ENCODE measurements around the gene RAB23.
"Not testable (repeated sequence)": the region's sequence is repeated elsewhere in the genome, so short reads cannot be mapped to it uniquely, and the experiment has no call there.

RAB23 gene

GRCh38 chr6:57221936-57222742 lies at the start of gene RAB23:
Gene RAB23, minus strand, starts transcription at chr6:57222307. Its CDS starts 11,927 bp downstream, at chr6:57210380.
- DNase-seq, result peak; percentile 85

GRCh38 chr6:57268294-57268640 lies 46.2 kb upstream of the RAB23 start:
- DNase-seq, result no peak

DNA sequence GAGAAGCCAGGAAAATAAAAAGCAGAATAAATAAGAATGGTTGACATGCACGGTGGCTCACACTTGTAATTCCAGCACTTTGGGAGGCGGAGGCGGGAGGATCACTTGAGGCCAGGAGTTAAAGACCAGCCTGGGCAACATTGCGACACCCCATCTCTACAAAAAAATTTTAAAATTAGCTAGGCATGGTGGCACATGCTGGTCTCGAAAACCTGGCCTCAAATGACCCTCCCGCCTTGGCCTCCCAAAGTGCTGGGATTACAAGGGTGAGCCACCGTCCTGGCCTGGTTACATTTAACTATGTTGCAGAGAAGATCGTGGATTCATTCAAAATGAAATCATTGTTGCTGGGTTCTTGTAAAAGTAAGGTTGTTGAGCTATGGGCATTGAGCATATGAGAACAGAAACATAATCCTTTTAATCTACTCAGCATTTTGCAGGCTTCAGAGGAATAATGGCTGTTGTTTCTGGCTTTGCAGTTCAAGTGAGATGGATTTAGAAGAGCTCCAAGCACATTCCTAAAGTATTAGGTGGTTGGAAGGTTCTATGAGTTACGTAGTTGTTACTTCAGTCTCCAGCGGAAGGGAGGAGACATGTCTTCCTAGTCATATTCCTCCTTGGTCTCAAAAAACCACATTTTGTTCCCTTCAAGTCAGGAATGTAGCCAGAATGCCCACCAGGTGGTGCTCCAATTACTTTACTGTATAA lies 45.6 kb upstream of the RAB23 start:
- DNase-seq, result peak; percentile 47

GRCh38 chr6:57265755-57266221 lies 43.7 kb upstream of the RAB23 start:
- peak; percentile 74 for DNase-seq

- no peak for DNase-seq
Measured at GRCh38 chr6:57263739-57264138, 41.6 kb upstream of the RAB23 start.

DNA sequence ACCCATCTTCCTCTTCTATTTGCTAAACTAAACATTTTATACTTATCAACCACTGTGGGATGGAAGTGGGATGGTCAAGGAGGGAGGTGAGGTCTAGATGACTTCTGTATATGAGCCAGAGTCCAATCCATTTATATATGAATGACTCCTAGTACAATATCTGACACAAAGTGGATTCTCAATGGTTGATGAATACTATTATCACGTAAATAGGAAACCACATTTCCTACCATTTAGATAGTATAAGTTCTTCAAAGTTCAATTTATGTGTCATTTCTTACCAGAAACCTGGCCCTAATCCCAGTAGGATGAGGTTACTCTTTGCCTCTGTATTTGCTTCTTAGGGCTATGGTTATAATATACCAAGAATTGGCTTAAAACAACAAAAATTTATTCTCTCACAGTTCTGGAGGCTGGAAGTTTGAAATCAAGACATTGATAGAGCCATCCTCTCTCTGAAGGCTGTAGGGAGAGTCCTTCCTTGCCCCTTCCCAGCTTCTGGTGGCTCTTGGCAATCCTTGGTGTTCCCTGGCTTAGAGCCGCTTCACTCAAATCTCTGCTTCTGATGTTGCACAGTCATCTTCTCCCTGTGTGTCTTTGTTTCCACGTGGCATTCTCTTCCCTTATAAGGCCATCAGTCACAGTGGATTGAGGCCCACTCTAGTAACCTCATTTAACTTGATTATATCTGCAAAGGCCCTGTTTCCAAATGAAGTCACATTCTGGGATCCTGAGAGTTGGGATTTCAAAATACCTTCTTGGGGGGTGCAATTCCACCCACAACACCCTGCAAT lies 41.0 kb upstream of the RAB23 start:
- no peak for DNase-seq

- no peak for DNase-seq
Measured at GRCh38 chr6:57262488-57262887, 40.4 kb upstream of the RAB23 start.

GRCh38 chr6:57261926-57262325 lies 39.8 kb upstream of the RAB23 start:
- DNase-seq, result no peak

DNA sequence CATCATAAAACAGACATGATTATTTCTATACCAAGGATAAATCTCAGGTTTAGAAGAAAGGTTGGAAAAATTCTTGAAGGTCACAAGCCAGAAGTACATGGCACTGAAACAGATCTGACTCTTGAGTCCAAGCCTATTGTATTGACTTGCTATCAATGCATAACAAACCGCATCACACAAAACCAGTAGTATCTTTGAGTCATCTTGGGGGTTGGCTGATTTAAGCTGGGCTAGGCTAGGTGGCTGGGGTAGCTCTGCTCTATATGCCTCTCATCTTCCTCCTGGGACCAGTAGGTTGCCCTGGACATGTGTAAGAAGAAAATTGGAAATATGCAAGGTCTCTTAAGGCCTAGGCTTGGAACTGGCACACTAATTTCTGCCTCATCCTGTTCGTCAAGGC lies 37.0 kb upstream of the RAB23 start:
- no peak for DNase-seq

DNA sequence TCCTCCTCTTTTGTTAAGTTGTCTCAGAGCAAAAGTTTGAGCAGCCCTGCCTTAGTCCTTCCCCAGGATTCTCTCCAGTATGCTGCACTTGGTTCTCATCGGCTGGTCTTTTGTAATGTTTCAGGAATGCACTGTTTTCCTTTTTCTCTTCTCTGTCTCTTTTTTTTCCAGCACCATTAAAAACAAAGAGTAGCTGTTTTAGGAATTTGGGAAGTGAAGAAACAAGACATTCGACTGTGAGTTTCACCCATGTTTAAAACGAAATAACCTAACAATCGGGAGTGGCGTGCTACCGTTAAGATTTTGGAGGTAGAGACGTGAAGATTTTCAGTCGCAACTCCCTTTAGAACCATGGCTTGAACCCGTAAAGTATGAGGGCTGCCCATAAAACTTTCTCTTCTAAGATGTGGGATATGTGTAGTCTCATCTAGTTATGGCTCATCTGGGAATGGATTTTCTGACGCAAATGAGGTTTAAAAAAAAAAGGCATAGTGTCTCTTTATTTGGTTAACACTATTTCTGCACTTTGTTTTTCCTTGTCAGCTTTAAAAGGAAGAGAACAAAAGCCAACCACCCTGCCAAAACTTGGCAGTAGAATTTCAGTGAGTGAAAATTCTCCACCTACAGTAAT lies 35.9 kb upstream of the RAB23 start:
- DNase-seq, result no peak

- no peak for DNase-seq
Measured at GRCh38 chr6:57256541-57256940, 34.4 kb upstream of the RAB23 start.

- DNase-seq, result no peak
Measured at GRCh38 chr6:57255451-57256169, 33.5 kb upstream of the RAB23 start.

DNA sequence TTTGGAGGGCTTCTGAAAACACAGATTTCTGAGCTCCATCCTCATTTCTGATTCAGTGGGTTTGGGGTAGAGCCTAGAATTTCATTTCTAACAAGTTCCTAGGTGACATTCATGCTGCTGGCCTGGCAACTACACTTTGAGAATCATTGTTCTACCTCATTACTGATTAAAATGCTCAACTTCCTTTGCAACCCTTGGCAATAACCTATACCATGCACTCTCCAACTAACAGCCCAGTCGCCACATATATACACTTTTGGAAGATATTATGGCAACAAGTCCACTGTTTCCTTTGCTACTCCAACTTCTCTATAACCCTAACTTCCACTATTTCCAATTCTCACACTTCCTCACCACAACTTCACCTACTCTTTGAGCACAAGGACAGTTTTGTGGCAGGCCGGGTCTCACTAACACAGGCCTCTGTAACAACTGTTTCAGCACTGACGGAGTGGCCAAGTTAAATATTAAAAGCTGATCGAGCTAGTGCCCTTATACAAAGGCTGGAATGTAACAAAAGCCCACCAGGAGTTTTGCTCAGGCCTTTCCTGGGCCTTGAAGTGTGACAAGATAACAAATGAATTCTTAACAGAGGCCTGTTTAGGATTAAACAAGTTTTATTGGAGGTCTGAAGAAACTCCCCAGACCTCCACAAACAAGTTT lies 32.1 kb upstream of the RAB23 start:
- no peak for DNase-seq

GRCh38 chr6:57252975-57253374 lies 30.9 kb upstream of the RAB23 start:
- DNase-seq, result no peak

DNA sequence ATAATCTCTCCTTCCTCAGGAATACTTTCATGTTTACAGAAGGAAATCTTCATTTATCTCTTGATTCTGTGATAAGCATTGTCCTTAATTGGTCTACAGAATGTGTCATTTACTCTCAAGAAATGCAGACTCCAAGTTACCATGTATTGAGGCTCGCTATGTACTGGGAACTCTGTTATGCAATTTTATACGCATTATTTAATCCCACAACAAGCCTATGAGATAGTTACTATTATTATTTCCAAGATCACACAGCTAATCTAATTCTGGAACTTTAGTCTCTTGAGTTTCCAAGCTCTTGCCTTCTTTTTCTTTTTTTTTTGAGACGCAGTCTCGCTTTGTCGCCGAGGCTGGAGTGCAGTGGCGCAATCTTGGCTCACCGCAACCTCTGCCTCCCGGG lies 30.0 kb upstream of the RAB23 start:
- no peak for DNase-seq

DNA sequence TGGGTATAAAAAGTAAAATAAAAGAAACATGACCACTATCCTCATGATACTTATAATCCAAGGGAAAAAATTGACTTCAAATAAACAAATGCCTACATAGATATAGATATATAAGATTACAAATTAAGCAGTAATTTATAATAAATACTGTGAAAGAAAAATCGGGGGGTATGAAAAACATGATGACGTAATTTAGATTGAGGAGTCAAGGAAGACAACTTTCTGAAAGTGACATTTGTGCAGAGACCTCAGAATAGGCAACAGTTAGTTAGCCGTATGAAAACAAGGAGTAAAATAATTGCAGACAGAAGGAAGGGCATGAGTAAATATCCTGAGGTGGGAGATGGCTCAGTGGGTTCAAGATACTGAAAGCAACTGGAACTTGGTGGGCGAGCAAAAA lies 28.2 kb upstream of the RAB23 start:
- no peak for DNase-seq

DNA sequence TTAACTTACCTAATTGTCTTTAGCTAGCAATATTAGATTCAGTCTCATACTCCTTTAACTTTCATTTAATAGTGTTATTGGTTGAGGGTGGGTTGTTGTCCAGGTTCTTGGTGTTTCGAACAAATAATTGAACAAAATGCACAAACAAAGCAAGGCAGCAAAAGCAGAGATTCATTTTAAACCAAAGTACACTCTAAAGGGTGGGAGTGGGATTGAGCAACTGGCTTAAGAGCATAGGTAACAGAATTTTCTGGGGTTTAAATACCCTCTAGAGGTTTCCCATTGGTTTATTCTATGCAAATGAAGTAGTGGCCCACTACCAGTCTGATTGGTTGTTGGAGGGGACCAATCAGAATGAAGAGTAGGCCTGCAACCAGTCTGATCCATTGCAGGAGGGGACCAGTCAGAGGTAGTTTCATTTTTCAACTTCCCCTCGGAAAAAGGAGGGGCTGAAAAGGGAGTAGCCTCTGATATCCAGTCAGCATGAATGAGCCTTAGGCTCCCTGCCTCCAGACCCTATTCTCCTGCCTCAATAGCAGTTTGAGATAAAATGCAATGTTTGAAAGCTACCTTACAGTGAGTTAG lies 26.3 kb upstream of the RAB23 start:
- no peak for DNase-seq

DNA sequence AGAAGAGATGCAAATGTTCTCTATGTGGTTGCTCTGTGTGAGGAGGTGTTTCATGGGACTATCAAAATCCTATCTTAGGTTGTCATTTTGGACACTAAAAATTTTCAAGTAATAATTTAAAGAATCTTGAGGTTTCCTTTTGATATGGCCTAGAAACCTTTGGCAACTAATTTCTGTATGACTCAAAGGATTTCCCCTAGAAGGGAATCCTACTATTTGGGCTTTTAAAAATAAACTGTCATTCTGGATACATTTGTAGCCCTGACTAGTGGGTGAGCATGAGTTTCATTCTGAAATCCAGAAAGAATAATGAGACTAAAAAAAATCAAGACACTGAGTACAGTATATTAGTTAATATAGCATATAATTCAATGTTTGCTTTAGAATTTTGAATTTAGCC lies 25.5 kb upstream of the RAB23 start:
- DNase-seq, result no peak

GRCh38 chr6:57246307-57246706 lies 24.2 kb upstream of the RAB23 start:
- no peak for DNase-seq

GRCh38 chr6:57243954-57244353 lies 21.8 kb upstream of the RAB23 start:
- DNase-seq, result no peak

GRCh38 chr6:57243526-57243925 lies 21.4 kb upstream of the RAB23 start:
- DNase-seq, result not testable (repeated sequence)

Data from activated CD4-positive, alpha-beta T cell treated with anti-CD3 and anti-CD28 coated beads, Interleukin-2, amount 50 U/mL, for 16 hours (primary cell).